ENCODE data around the gene IMPA2.

DNA sequence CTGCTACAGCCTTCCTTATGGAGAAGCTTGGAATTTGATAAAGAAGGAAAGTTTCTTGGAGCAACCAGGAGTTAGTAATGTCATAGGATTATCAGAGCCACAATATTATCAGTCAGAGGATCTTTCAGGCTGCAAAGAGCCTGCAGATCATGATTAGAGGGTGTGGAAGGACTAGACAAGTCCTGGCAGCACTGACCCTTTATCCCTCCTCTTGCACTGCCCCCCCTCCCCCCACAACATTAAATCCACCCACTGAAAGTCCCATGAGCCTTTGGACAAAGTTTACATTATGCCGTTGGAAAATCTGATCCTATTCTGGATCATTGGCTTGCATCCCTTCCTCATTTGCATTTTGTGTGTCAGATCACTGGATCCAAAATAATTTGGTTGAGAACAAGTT, 18.7 kb upstream of the IMPA2 start:
- TF ChIP-seq ZNF174 (tag by site-specific recombination; IDR thresholded peaks at IDR 0.05) (no peak), SETDB1 (IDR thresholded peaks at IDR 0.05; ENCODE audit: insufficient read length, low read length) (no peak), YY1 (tag by site-specific recombination; IDR thresholded peaks at IDR 0.05) (no peak), ZNF654 (tag by site-specific recombination; IDR thresholded peaks at IDR 0.05; ENCODE audit: low read depth) (no peak), ZNF140 (tag by site-specific recombination; IDR thresholded peaks at IDR 0.05) (no peak), ZNF510 (tag by site-specific recombination; IDR thresholded peaks at IDR 0.05; ENCODE audit: insufficient replicate concordance) (no peak), REPIN1 (tag by site-specific recombination; IDR thresholded peaks at IDR 0.05; ENCODE audit: low read depth) (no peak)
- TF ChIP-seq, protein P1, sequence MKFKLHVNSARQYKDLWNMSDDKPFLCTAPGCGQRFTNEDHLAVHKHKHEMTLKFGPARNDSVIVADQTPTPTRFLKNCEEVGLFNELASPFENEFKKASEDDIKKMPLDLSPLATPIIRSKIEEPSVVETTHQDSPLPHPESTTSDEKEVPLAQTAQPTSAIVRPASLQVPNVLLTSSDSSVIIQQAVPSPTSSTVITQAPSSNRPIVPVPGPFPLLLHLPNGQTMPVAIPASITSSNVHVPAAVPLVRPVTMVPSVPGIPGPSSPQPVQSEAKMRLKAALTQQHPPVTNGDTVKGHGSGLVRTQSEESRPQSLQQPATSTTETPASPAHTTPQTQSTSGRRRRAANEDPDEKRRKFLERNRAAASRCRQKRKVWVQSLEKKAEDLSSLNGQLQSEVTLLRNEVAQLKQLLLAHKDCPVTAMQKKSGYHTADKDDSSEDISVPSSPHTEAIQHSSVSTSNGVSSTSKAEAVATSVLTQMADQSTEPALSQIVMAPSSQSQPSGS (tag by site-specific recombination; IDR thresholded peaks at IDR 0.05; ENCODE audit: low read depth) = no peak
- TF ChIP-seq, protein P2, sequence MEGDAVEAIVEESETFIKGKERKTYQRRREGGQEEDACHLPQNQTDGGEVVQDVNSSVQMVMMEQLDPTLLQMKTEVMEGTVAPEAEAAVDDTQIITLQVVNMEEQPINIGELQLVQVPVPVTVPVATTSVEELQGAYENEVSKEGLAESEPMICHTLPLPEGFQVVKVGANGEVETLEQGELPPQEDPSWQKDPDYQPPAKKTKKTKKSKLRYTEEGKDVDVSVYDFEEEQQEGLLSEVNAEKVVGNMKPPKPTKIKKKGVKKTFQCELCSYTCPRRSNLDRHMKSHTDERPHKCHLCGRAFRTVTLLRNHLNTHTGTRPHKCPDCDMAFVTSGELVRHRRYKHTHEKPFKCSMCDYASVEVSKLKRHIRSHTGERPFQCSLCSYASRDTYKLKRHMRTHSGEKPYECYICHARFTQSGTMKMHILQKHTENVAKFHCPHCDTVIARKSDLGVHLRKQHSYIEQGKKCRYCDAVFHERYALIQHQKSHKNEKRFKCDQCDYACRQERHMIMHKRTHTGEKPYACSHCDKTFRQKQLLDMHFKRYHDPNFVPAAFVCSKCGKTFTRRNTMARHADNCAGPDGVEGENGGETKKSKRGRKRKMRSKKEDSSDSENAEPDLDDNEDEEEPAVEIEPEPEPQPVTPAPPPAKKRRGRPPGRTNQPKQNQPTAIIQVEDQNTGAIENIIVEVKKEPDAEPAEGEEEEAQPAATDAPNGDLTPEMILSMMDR (tag by site-specific recombination; IDR thresholded peaks at IDR 0.05) = no peak

All from HEK293 (cell line).